ENCODE results near the gene C1QTNF3.

GRCh38 chr5:34053571-34054399, 10.8 kb upstream of the C1QTNF3 start:
- no peak for TF ChIP-seq FOXJ3 (CRISPR knock-in tag; IDR thresholded peaks at IDR 0.05; ENCODE audit: borderline replicate concordance)
- TF ChIP-seq CREB1 (CRISPR knock-in tag; IDR thresholded peaks at IDR 0.05) = no peak
- no peak for TF ChIP-seq CTCF (IDR thresholded peaks at IDR 0.05)
- no peak for TF ChIP-seq ESRRA (CRISPR knock-in tag; IDR thresholded peaks at IDR 0.05; ENCODE audit: borderline replicate concordance)
- TF ChIP-seq ATF3 (CRISPR knock-in tag; conservative IDR thresholded peaks at IDR 0.05) = no peak

All from WTC11 (cell line).